ENCODE results near the gene SLAMF8.

The SLAMF8 gene

GRCh38 chr1:159817276-159818041 is 9.2 kb upstream of the SLAMF8 start:
- no peak for DNase-seq (ENCODE audit: low read depth in 1 of 2, low spot score in 1 of 2)

- no peak for DNase-seq (ENCODE audit: low read depth in 1 of 2, low spot score in 1 of 2)
Measured at GRCh38 chr1:159821171-159821867, 5.4 kb upstream of the SLAMF8 start.

DNA sequence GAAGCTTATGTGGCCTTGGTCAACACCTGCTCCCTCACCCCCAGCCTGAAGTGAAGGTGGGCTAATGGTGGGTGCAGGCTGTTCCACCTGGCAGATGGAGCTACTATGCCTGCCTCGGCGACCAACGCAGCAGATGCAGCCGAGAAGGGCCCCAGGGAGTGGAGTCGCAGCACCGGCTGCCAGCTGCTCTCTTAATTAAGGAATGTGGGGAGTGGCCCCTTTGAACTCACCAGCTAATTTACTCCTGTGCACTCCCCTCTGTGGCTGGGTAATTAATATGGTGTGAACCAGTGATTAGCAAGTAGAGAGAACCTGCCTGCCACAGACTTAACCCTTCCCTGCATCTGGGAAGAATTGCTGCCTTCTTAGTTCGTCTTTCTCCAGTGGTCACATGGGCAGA is 3.3 kb upstream of the SLAMF8 start:
- no peak for DNase-seq (ENCODE audit: low read depth in 1 of 2, low spot score in 1 of 2)

DNA sequence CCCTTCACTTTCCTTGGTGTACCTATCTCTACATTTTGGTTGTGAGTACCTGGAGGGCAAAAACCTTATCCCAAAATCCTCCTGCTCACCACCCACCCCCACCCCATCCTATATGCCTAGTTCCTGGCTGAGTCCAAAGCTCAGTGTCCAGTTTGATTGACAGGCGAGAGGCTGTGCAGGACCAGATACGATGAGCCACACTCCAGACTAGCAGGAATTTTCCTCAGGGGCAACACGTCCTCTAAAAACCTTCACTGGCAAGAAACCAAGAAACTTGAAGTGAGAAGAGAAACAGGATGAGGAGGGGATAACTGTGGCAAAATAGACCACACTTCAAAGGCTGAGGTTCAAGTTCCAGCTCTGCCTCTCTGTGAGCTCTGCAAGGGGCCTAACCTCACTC is 1.1 kb upstream of the SLAMF8 start:
- DNase-seq (ENCODE audit: low read depth in 1 of 2, low spot score in 1 of 2): no peak

DNA sequence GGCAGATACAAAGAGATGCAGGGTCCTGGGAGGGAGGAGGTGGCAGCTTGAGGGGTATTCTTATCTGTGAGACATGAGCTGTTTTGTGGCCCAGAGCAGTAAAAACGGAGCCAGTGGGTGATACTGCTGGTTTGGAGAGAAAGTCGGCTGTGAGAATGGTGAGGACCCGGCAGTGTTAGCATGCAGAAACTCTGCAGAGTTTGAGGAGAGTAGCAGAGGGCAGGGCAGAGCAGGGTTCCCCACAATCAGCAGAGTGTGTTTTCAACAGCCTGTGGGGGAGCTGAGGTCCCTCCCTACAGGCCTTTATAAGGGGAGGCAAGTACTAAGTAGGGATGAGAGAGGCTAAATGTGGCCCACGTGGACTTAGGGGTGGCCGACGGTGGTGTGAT is 423 bp downstream of the SLAMF8 start:
- no peak for DNase-seq (ENCODE audit: low read depth in 1 of 2, low spot score in 1 of 2)

DNA sequence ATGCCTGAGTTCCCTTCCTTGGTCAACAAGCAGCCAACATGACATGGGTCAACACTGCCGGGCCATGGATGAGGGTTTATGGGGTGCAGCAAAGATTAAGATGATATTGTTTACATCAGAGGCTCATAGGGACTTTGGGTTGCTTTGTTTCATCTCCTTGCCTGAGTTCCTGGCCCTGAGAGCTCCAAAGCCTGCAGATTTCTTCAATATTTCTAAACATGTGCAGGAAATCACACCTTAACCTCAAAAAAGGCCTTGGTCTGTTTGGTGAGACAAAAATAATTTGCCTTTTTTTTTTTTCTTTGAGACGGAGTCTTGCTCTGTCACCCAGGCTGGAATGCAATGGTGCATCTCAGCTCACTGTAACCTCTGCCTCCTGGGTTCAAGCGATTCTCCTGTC is 876 bp downstream of the SLAMF8 start:
- no peak for DNase-seq (ENCODE audit: low read depth in 1 of 2, low spot score in 1 of 2)

- no peak for DNase-seq (ENCODE audit: low read depth in 1 of 2, low spot score in 1 of 2)
Measured at GRCh38 chr1:159828176-159828575, 1.5 kb downstream of the SLAMF8 start.

GRCh38 chr1:159828581-159829272 is 2.1 kb downstream of the SLAMF8 start:
- no peak for DNase-seq (ENCODE audit: low read depth in 1 of 2, low spot score in 1 of 2)

GRCh38 chr1:159829273-159829634 is 2.6 kb downstream of the SLAMF8 start:
- DNase-seq (ENCODE audit: low read depth in 1 of 2, low spot score in 1 of 2): no peak

DNA sequence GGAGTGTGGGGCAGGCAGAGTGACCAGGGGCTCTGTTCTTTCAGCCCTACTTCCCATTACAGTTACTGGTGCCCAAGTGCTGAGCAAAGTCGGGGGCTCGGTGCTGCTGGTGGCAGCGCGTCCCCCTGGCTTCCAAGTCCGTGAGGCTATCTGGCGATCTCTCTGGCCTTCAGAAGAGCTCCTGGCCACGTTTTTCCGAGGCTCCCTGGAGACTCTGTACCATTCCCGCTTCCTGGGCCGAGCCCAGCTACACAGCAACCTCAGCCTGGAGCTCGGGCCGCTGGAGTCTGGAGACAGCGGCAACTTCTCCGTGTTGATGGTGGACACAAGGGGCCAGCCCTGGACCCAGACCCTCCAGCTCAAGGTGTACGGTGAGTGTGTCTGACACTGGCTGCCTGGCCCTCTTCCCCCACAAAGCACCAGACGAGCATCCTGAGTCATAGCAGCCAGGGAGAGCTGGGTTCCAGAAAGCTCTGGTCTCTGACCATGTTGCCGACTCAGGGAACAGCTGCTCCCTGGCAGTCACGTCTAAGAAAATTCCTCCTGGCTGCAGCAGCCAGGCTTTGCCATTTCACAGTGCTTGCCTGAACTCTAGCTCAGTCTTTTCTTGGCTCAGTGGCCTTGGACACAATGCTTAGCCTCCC is 3.3 kb downstream of the SLAMF8 start:
- DNase-seq (ENCODE audit: low read depth in 1 of 2, low spot score in 1 of 2): no peak

GRCh38 chr1:159830722-159831121 is 4.0 kb downstream of the SLAMF8 start:
- no peak for DNase-seq (ENCODE audit: low read depth in 1 of 2, low spot score in 1 of 2)

DNA sequence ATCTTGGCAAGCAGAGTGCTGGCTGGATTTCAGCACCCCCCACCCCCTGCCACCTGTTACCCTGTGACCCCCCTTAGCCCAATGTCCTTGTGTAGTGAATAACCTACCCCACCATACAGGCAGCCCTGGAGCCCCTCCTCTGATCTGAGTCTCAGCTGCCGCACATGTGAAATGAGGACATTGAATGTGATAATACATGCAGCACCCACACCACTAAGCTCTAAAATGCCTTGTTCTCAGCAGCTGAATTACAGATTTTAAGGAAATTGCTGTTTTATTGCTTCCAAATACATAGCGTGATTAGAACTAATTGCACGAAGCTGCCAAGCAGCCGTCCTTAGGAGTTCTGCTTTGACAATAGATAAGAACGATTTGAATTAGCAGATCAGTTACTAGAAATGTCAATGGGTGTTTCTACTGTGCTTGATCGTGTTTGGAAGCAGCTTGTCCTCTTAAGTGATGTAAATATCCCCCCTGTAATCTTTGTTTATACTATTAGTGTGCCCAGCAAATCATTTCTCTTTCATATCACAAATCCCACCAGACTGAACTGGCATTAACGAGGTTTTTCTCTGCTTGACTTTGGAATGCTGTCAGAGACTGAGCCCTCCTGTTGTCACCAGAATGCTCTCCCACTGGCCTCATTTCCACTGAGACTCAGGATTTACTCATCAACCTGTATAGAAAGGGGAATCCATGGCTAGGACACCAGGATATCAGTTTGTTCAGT is 4.9 kb downstream of the SLAMF8 start:
- DNase-seq (ENCODE audit: low read depth in 1 of 2, low spot score in 1 of 2): no peak

DNA sequence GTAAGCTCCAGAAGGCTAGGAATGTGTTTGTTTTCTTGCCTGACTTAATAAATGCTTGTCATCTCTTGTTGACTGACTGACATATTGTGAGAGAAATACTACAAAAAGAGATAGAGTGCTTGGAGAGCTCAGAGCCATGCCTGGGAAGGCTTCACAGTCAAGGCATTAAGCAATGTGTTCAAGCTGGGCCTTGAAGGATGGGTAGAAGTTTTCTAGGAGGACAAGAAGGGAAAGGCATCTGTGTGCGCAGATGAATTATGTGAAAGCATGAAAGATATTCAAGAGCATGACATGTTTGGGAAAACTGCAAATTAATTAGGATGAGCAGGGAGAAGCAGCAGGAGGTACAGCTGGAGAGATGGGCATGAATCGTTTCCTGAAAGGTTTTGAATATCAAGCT is 5.6 kb downstream of the SLAMF8 start:
- DNase-seq (ENCODE audit: low read depth in 1 of 2, low spot score in 1 of 2): no peak

DNA sequence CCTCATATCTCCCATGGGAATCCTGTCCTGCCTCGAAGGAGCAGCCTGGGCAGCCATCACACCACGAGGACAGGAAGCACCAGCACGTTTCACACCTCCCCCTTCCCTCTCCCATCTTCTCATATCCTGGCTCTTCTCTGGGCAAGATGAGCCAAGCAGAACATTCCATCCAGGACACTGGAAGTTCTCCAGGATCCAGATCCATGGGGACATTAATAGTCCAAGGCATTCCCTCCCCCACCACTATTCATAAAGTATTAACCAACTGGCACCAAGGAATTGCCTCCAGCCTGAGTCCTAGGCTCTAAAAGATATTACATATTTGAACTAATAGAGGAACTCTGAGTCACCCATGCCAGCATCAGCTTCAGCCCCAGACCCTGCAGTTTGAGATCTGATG is 8.7 kb downstream of the SLAMF8 start:
- no peak for DNase-seq (ENCODE audit: low read depth in 1 of 2, low spot score in 1 of 2)

GRCh38 chr1:159835862-159836525 is 9.3 kb downstream of the SLAMF8 start:
- no peak for DNase-seq (ENCODE audit: low read depth in 1 of 2, low spot score in 1 of 2)

DNA sequence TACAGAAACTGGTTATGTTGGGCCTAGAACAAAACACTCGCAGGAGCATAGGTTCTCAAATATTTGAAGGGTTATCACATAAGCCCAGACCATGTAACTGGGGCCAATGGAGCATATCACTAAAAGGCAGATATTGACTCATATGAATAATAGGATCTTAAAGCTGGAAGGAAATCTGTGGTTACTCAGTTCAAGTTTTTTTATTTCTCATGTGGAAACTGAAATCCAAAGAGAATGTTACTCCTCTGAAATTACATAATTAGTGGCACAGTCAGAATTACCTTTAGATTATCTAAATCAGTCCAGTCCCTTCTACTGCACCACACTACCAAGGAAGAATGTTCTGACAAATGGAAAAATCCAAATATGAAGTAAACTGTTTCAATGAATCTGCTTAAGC is 12.0 kb downstream of the SLAMF8 start:
- no peak for DNase-seq (ENCODE audit: low read depth in 1 of 2, low spot score in 1 of 2)

DNA sequence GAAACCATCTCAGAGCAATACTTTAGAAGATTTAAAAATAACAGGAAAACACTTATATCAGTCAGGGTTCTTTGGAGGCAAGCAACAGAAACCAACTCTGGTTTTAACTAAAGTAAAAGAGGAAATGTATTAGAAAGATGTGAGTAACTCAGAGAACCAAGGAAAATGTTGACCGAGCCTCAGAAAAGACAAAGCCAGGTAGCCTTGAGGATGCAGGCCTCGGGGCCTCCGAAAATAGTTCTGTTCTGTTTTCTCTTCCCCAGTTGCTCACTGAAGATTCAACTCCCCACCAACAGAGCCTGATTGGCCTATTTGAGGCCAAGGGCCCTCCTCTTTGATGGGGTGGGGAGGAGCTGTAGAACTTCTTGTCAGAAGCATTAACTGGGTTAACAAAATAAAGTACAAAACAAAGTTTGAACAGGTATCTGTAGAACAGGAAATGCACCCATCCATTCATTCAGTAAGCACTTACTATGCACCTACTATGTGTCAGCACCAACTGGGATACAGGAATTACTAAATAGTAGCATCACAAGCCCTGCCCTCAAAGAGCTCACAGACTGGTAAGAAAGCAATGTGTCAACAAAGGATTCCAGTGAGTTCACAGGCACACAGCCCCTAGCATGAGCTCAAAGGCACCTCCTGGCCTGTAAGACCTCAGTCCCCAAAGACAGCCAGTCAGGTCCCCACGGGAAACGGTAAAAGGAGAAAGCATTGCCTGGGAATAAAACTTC is 12.6 kb downstream of the SLAMF8 start:
- no peak for DNase-seq (ENCODE audit: low read depth in 1 of 2, low spot score in 1 of 2)

DNA sequence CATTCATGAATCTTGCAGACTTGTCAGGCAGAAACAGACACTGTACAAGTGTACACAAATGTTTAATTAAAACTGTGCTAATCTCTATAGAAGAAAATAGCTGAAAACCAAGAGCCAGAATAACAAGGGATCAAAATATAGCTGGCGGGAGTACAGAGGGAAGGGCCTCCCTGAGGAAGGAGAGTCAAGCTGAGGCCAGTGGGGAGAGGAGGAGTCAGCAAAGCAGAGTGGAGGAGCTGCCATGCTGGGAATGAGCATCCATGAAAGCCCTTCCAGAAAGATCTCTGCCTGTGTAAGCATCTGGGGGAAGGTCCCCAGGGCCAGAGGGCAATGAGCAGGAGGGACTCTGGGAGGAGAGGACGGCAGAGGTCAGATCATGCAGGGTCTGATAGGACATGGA is 15.1 kb downstream of the SLAMF8 start:
- no peak for DNase-seq (ENCODE audit: low read depth in 1 of 2, low spot score in 1 of 2)

GRCh38 chr1:159843459-159843858 is 16.8 kb downstream of the SLAMF8 start:
- no peak for DNase-seq (ENCODE audit: low read depth in 1 of 2, low spot score in 1 of 2)
